OCI-LY7 (cell line): Measurements from ENCODE around the gene WDR37.

ENCODE experiments used
- CTCF ChIP-seq: fragments of 200-600 bp; sonication (generic); conservative IDR thresholded peaks from 2 replicates; pipeline ENCODE4 v1.5.1; 2014; ENCODE audit warnings: mild to moderate bottlenecking, antibody characterized with exemption, low read length, moderate library complexity, mixed read lengths
- EZH2phosphoT487 ChIP-seq: fragments of 200-600 bp; sonication (generic); IDR thresholded peaks from 2 replicates; pipeline ENCODE4 v1.6.1; 2018; ENCODE audit warnings: low read depth, borderline replicate concordance, mild to moderate bottlenecking, mixed run types, antibody characterized with exemption, low read length, moderate library complexity, mixed read lengths

GRCh38 chr10:1170867-1171180 lies 114.6 kb downstream of the WDR37 start:
- no peak for TF ChIP-seq CTCF
- TF ChIP-seq EZH2phosphoT487, result no peak
